Endothelial cell of umbilical vein (primary cell): ENCODE data around the gene NUCKS1. TPM values are rescaled to one million over a fixed set of nuclear protein-coding genes. Genes with fewer than 3 reads are reported as not detected.

Source experiments
- BruUV-seq: library from RNA; stranded (reverse); fragments of 400-500 nt; replicated peaks from 2 replicates; lab custom pipeline; 2021; lab: Mats Ljungman, UMichigan
- CTCF ChIA-PET: fragments of 300-600, 350-600 bp; sonication (Branson Sonifier 250); formaldehyde crosslinking; loops from one replicate; lab custom pipeline; 2021; ENCODE audit warnings: antibody characterized with exemption, inconsistent platforms; lab: Charles Lee
- POLR2A ChIA-PET: fragments of 300-600, 350-600 bp; sonication (Branson Sonifier 250); formaldehyde crosslinking; loops from one replicate; lab custom pipeline; 2021; ENCODE audit warnings: antibody characterized with exemption, inconsistent platforms; lab: Charles Lee
- DNase-seq: peaks from one replicate; pipeline ENCODE4 v3.0.0-alpha.2; 2011; ENCODE audit warnings: low read depth, low spot score
- FAIRE-seq: peaks from 2 replicates; lab custom pipeline; 2011; peaks lifted over from hg19 to GRCh38; lab: Jason Lieb, UNC
- H2AFZ ChIP-seq: 2 replicates; pipeline ENCODE4 v1.6.0; 2012; ENCODE audit warnings: low read depth, low read length, control low read depth, inconsistent platforms
- H3K27ac ChIP-seq: 2 replicates; pipeline ENCODE4 v1.5.1; 2011; ENCODE audit warnings: low read depth, mild to moderate bottlenecking, control low read depth, low read length, moderate library complexity; ENCODE audit not compliant: insufficient read depth
- H3K27me3 ChIP-seq, 2 experiments: 2 replicates each; pipeline versions ENCODE4 v1.6.0 to v1.6.1; 2011; ENCODE audit warnings: low read length in 2 of 2, mixed read lengths in 1 of 2; ENCODE audit not compliant: control insufficient read depth in 2 of 2, insufficient read depth in 2 of 2
- H3K36me3 ChIP-seq, 2 experiments: 2 replicates in 1 of 2; 3 replicates in 1 of 2; pipeline ENCODE4 v1.5.1; 2011; ENCODE audit warnings: low read length in 2 of 2, mild to moderate bottlenecking in 1 of 2, moderate library complexity in 1 of 2; ENCODE audit not compliant: control insufficient read depth in 2 of 2, insufficient read depth in 2 of 2; ENCODE audit errors: extremely low read depth in 1 of 2
- H3K4me1 ChIP-seq: 3 replicates; pipeline ENCODE4 v1.5.1; 2011; ENCODE audit warnings: mild to moderate bottlenecking, low read length; ENCODE audit not compliant: control insufficient read depth, insufficient read depth; ENCODE audit errors: extremely low read depth
- H3K4me2 ChIP-seq: 2 replicates; pipeline ENCODE4 v1.6.1; 2011; ENCODE audit warnings: low read length, control low read depth, mixed read lengths; ENCODE audit not compliant: insufficient read depth
- H3K4me3 ChIP-seq, 3 experiments: fragments of 200-600 bp in 1 of 3; sonication (generic), shearing (Covaris generic) in 1 of 3; replicated peaks in 1 of 3; 2 replicates each; pipeline ENCODE4 v1.5.1; 2011 to 2016; ENCODE audit warnings: control low read depth in 3 of 3, low read length in 3 of 3, mild to moderate bottlenecking in 2 of 3, inconsistent platforms in 1 of 3, low read depth in 1 of 3, moderate library complexity in 1 of 3; ENCODE audit not compliant: insufficient read depth in 1 of 3
- H3K79me2 ChIP-seq: 2 replicates; pipeline ENCODE4 v1.6.0; 2012; ENCODE audit warnings: low read length, inconsistent platforms; ENCODE audit not compliant: control insufficient read depth, insufficient read depth
- H3K9ac ChIP-seq: replicated peaks from 2 replicates; pipeline ENCODE3; 2011; ENCODE audit warnings: low read length, control low read depth; ENCODE audit not compliant: insufficient read depth; ENCODE audit errors: extremely low read depth
- H3K9me1 ChIP-seq: replicated peaks from 3 replicates; pipeline ENCODE4 v1.6.0; 2011; ENCODE audit warnings: mild to moderate bottlenecking, low read length; ENCODE audit not compliant: control insufficient read depth, insufficient read depth; ENCODE audit errors: extremely low read depth
- H3K9me3 ChIP-seq: replicated peaks from 2 replicates; pipeline ENCODE4 v1.5.1; 2012; ENCODE audit warnings: low read length, inconsistent platforms; ENCODE audit not compliant: control insufficient read depth, insufficient read depth
- H4K20me1 ChIP-seq: replicated peaks from 2 replicates; pipeline ENCODE3; 2011; ENCODE audit warnings: mild to moderate bottlenecking, low read length; ENCODE audit not compliant: control insufficient read depth, insufficient read depth; ENCODE audit errors: extremely low read depth
- CTCF ChIP-seq, 2 donors: IDR thresholded peaks; 1 replicate in 1 of 2; 2 replicates in 1 of 2; pipeline ENCODE4 v1.5.1; 2011; ENCODE audit warnings: low read length in 2 of 2, mild to moderate bottlenecking in 2 of 2, moderate library complexity in 2 of 2, control low read depth in 1 of 2, inconsistent platforms in 1 of 2, low read depth in 1 of 2; ENCODE audit not compliant: insufficient read depth in 1 of 2; ENCODE audit errors: extremely low read depth in 1 of 2
- EZH2 ChIP-seq: IDR thresholded peaks from 2 replicates; pipeline ENCODE4 v1.6.1; 2012; ENCODE audit warnings: borderline replicate concordance, low read depth, mild to moderate bottlenecking, moderate library complexity, low read length, inconsistent platforms; ENCODE audit not compliant: severe bottlenecking
- FOS ChIP-seq: IDR thresholded peaks from 2 replicates; pipeline ENCODE4 v1.6.1; 2011; ENCODE audit warnings: mild to moderate bottlenecking, low read length, moderate library complexity, borderline replicate concordance; ENCODE audit not compliant: insufficient read depth
- GATA2 ChIP-seq: IDR thresholded peaks from 2 replicates; pipeline ENCODE4 v1.7.0; 2011; ENCODE audit warnings: low read depth, mild to moderate bottlenecking, moderate library complexity, mixed read lengths, low read length; ENCODE audit not compliant: insufficient read length, insufficient read depth
- JUN ChIP-seq: IDR thresholded peaks from 2 replicates; pipeline ENCODE4 v1.6.1; 2011; ENCODE audit warnings: borderline replicate concordance, low read depth; ENCODE audit not compliant: insufficient read length, insufficient read depth
- MAX ChIP-seq: IDR thresholded peaks from 2 replicates; pipeline ENCODE4 v1.6.1; 2011; ENCODE audit not compliant: insufficient read depth, insufficient read length
- MYC ChIP-seq: IDR thresholded peaks from one replicate; pipeline ENCODE4 v1.6.1; 2011; ENCODE audit warnings: mild to moderate bottlenecking, low read depth, low read length
- POLR2A ChIP-seq: IDR thresholded peaks from 2 replicates; pipeline ENCODE4 v1.6.1; 2012; ENCODE audit warnings: low read depth, mild to moderate bottlenecking, control low read depth, low read length
- POLR2AphosphoS5 ChIP-seq: IDR thresholded peaks from 2 replicates; pipeline ENCODE4 v1.6.1; 2012; ENCODE audit warnings: low read depth, mild to moderate bottlenecking, control low read depth, low read length, moderate library complexity; ENCODE audit not compliant: insufficient read depth
- dilution Hi-C: fragments of 300-500 bp; cut with MboI; formaldehyde crosslinking; loops from one replicate; pipeline ENCODE4 v1.15.0; 2019; ENCODE audit warnings: low sequenced_read_pairs; ENCODE audit not compliant: extremely low pct_ligation_motif_present
- intact Hi-C: fragments of 100-400 bp; cut with micrococcal nuclease; formaldehyde crosslinking; loops from one replicate; pipeline ENCODE4 v1.10.0; 2022
- polyA plus RNA-seq, 4 experiments: library from polyadenylated mRNA; depleted of rRNA in 3 of 4; stranded (reverse) in 3 of 4; unstranded in 1 of 4; fragments of >200 nt; gene quantifications; 2 replicates each; pipeline versions ENCODE4 v1.2.1 to v1.2.3, GENCODE V29; 2011 to 2012; ENCODE audit warnings: missing spikeins in 1 of 4
- total RNA-seq: library from RNA; stranded (reverse); gene quantifications from 2 replicates; pipeline ENCODE4 v1.2.3, GENCODE V29; 2021

Gene NUCKS1
- total and polyA plus RNA-seq, 2 donors (not counting 3 experiments of a cell fraction or from before 2014, with no cell fraction given), result 53.7 to 282 TPM

GRCh38 chr1:205719015-205719414 is 31.0 kb downstream of the NUCKS1 start:
- BruUV-seq, result no TSS peak
- H3K4me3 ChIP-seq, result no peak overlapping the region
- dilution Hi-C loops (no loop called here), intact Hi-C loops (no loop called here)
- DNase-seq (no peak), FAIRE-seq (no peak)
- H2AFZ ChIP-seq, result no peak overlapping the region
- ChIA-PET POLR2A (no interaction called here), CTCF (no interaction called here)
- H3K4me2 ChIP-seq, result no peak overlapping the region
- H3K27ac ChIP-seq, result no peak overlapping the region
- H3K9ac ChIP-seq, result no peak overlapping the region
- no peaks in the 10 kb centered on the region for H3K9me3 ChIP-seq
- no peaks in the 10 kb centered on the region for H3K9me1 ChIP-seq
- H4K20me1 ChIP-seq, result peaks cover 2% of the 10 kb centered on the region
- TF ChIP-seq POLR2AphosphoS5, result no peak
- TF ChIP-seq MYC, result no peak
- peaks cover 11 to 47% of the 10 kb centered on the region in 2 experiments for H3K36me3 ChIP-seq
- no peaks in the 10 kb centered on the region for H3K4me1 ChIP-seq
- H3K27me3 ChIP-seq, result no peaks in the 10 kb centered on the region
- peaks cover 11% of the 10 kb centered on the region for H3K79me2 ChIP-seq

GRCh38 chr1:205716371-205717132 is 33.4 kb downstream of the NUCKS1 start:
- no peak for DNase-seq
- dilution Hi-C loops, result no loop called here
- FAIRE-seq, result no peak
- Histone ChIP-seq H3K4me1 (no peaks in the 10 kb centered on the region), H4K20me1 (peaks cover 2% of the 10 kb centered on the region), H3K9me1 (no peaks in the 10 kb centered on the region), H3K9ac (no peak overlapping the region), H3K9me3 (no peaks in the 10 kb centered on the region), H3K27ac (no peak overlapping the region), H2AFZ (no peak overlapping the region), H3K79me2 (peaks cover 3% of the 10 kb centered on the region), H3K4me3 (no peak overlapping the region), H3K36me3 (peaks cover 11 to 47% of the 10 kb centered on the region in 2 experiments), H3K27me3 (no peaks in the 10 kb centered on the region), H3K4me2 (no peak overlapping the region)
- BruUV-seq, result no TSS peak
- ChIA-PET POLR2A (no interaction called here), CTCF (interaction anchor here (1.0 to 1.1 kb wide), 2 partner anchors 58 to 261 kb away, joined by 3 to 4 read pairs; no protein-coding TSS in a partner anchor)
- TF ChIP-seq POLR2A (no peak), EZH2 (no peak), CTCF (IDR thresholded peaks at IDR 0.05; ENCODE audit: extremely low read depth in 1 of 2, insufficient read depth in 1 of 2, low read depth in 1 of 2, low read length in 2 of 2) (no peak), JUN (no peak), GATA2 (no peak), MYC (no peak), MAX (no peak), POLR2AphosphoS5 (no peak), FOS (no peak)
- intact Hi-C loops, result no loop called here
